CD4-positive, alpha-beta T cell (primary cell): ENCODE results near the gene BCAR3. TPM values are rescaled to one million over a fixed set of nuclear protein-coding genes. Genes with fewer than 3 reads are reported as not detected.
A peak's percentile ranks its signal among the peaks of the same experiment; 100 is the strongest.

ENCODE experiments used
- ATAC-seq: fragments of 200-7000 bp; cut with Tn5 transposase; one replicate; pipeline ENCODE4 v1.10.0; 2022; ENCODE audit warnings: mild to moderate bottlenecking; ENCODE audit not compliant: poor library complexity
- CTCF ChIA-PET: fragments of 350-600 bp; sonication (Branson Sonifier 250); formaldehyde crosslinking; loops from one replicate; lab custom pipeline; 2021; ENCODE audit warnings: antibody characterized with exemption, inconsistent platforms; lab: Charles Lee
- POLR2A ChIA-PET: fragments of 350-600 bp; sonication (Branson Sonifier 250); formaldehyde crosslinking; loops from one replicate; lab custom pipeline; 2021; ENCODE audit warnings: antibody characterized with exemption, inconsistent platforms; lab: Charles Lee
- DNase-seq, 14 experiments: peaks; one replicate each; pipeline ENCODE4 v3.0.0-alpha.2; 2013 to 2020; ENCODE audit warnings: mixed read lengths in 2 of 14
- H3K27ac ChIP-seq, 2 donors: one replicate each; pipeline versions ENCODE4 v1.5.1 to v1.7.0; 2013; ENCODE audit warnings: low read length in 2 of 2, low read depth in 1 of 2, mild to moderate bottlenecking in 1 of 2
- H3K27me3 ChIP-seq, 2 experiments: 1 replicate in 1 of 2; 2 replicates in 1 of 2; pipeline versions ENCODE4 v1.6.1 to v1.7.0; 2013; ENCODE audit warnings: low read length in 2 of 2, control low read depth in 1 of 2, mild to moderate bottlenecking in 1 of 2, moderate library complexity in 1 of 2; ENCODE audit not compliant: insufficient read depth in 2 of 2, control insufficient read depth in 1 of 2
- H3K36me3 ChIP-seq: one replicate; pipeline ENCODE4 v1.6.1; 2013; ENCODE audit warnings: low read length, control low read depth; ENCODE audit not compliant: insufficient read depth
- H3K4me1 ChIP-seq: one replicate; pipeline ENCODE4 v1.6.1; 2013; ENCODE audit warnings: low read length, control low read depth; ENCODE audit not compliant: insufficient read depth
- H3K4me3 ChIP-seq: one replicate; pipeline ENCODE4 v1.5.1; 2013; ENCODE audit warnings: mild to moderate bottlenecking, low read length, moderate library complexity
- H3K9me3 ChIP-seq, 2 experiments: 1 replicate in 1 of 2; 2 replicates in 1 of 2; pipeline versions ENCODE4 v1.6.1 to v1.7.0; 2013; ENCODE audit warnings: low read length in 2 of 2, mild to moderate bottlenecking in 2 of 2, control low read depth in 1 of 2, moderate library complexity in 1 of 2; ENCODE audit not compliant: control insufficient read depth in 1 of 2, insufficient read depth in 1 of 2
- H3K27ac Mint-ChIP-seq: one replicate; pipeline ENCODE4 v1.8.0; 2020; ENCODE audit warnings: mixed read lengths
- H3K27me3 Mint-ChIP-seq: one replicate; pipeline ENCODE4 v1.8.0; 2021; ENCODE audit warnings: mixed read lengths
- H3K36me3 Mint-ChIP-seq: one replicate; pipeline ENCODE4 v1.8.0; 2021; ENCODE audit warnings: low read depth, mixed read lengths
- H3K4me1 Mint-ChIP-seq: one replicate; pipeline ENCODE4 v1.8.0; 2021; ENCODE audit warnings: low read depth, mixed read lengths
- H3K4me3 Mint-ChIP-seq: one replicate; pipeline ENCODE4 v1.8.0; 2020; ENCODE audit warnings: mild to moderate bottlenecking, mixed read lengths
- H3K9me3 Mint-ChIP-seq: one replicate; pipeline ENCODE4 v1.8.0; 2020; ENCODE audit warnings: mixed read lengths
- intact Hi-C, 2 experiments: fragments of 100-400 bp; cut with DNase I in 1 of 2; cut with micrococcal nuclease in 1 of 2; formaldehyde crosslinking; loops; one replicate each; pipeline versions ENCODE4 v1.15.1 to v1.9.0; 2023 to 2025; cut with DNase I, micrococcal nuclease
- total RNA-seq, 174 experiments: library from RNA in 2 of 174; stranded (reverse) in 2 of 174; gene quantifications; one replicate each; pipeline ENCODE4 v1.2.3 and lab custom pipeline; 2021 to 2026
- TF ChIP-seq, protein P1 (sequence below): fragments of 200-600 bp; IDR thresholded peaks from one replicate; pipeline ENCODE4 v1.8.0; 2022; ENCODE audit warnings: antibody characterized with exemption, mild to moderate bottlenecking

The BCAR3 gene
- total RNA-seq, 2 experiments from 2014 or later: 0.47 to 0.92 TPM

DNA sequence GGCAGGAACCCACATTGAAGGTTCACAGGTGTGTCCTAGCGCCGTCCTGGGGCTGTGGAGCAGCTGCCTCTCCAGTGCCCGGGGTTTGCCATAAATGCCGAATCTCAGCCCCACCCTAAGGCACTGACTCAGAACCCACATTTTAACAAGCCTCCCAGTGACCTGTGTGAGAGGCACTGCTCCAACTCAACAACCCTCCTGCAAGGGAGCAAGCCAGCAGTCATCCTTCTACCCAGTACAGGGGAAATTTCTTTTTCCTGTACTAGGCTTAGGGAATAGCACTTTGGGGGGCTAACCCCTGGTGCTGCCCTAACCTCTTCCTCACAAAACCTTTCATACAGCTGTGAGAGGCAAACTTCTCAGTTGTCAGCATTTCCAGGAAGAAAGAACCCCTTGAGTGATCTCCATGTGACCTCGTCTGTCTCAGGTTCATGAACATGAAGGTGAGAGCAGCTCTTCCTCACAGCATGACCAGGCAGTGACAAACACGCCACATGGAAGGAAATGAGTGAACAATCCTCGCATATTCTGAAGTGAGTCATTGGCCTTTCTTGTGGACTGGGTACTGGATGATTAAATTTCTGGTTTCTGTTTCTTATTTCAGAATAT is 11.4 kb upstream of the BCAR3 start:
- Histone ChIP-seq H3K4me3 (no peak overlapping the region), H3K36me3 (no peaks in the 10 kb centered on the region), H3K27ac (no peak overlapping the region), H3K4me1 (peaks cover 3% of the 10 kb centered on the region), H3K9me3 (no peaks in the 10 kb centered on the region), H3K27me3 (no peaks in the 10 kb centered on the region)
- no peaks in the 10 kb centered on the region for H3K27me3 Mint-ChIP-seq
- no peak overlapping the region for H3K27ac Mint-ChIP-seq
- no peaks in the 10 kb centered on the region for H3K36me3 Mint-ChIP-seq
- POLR2A ChIA-PET: no interaction called here
- intact Hi-C loops: no loop called here
- CTCF ChIA-PET: interaction anchor here (0.5 to 0.6 kb wide), 2 partner anchors 381 to 1746 kb away, joined by 3 read pairs; no protein-coding TSS in a partner anchor
- no peaks in the 10 kb centered on the region for H3K4me1 Mint-ChIP-seq
- DNase-seq (peak in 3 of 14 experiments; percentile 8 to 55 (median 43)), ATAC-seq (no peak)
- no peaks in the 10 kb centered on the region for H3K9me3 Mint-ChIP-seq
- TF ChIP-seq, protein P1, sequence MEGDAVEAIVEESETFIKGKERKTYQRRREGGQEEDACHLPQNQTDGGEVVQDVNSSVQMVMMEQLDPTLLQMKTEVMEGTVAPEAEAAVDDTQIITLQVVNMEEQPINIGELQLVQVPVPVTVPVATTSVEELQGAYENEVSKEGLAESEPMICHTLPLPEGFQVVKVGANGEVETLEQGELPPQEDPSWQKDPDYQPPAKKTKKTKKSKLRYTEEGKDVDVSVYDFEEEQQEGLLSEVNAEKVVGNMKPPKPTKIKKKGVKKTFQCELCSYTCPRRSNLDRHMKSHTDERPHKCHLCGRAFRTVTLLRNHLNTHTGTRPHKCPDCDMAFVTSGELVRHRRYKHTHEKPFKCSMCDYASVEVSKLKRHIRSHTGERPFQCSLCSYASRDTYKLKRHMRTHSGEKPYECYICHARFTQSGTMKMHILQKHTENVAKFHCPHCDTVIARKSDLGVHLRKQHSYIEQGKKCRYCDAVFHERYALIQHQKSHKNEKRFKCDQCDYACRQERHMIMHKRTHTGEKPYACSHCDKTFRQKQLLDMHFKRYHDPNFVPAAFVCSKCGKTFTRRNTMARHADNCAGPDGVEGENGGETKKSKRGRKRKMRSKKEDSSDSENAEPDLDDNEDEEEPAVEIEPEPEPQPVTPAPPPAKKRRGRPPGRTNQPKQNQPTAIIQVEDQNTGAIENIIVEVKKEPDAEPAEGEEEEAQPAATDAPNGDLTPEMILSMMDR: no peak
- no peak overlapping the region for H3K4me3 Mint-ChIP-seq

DNA sequence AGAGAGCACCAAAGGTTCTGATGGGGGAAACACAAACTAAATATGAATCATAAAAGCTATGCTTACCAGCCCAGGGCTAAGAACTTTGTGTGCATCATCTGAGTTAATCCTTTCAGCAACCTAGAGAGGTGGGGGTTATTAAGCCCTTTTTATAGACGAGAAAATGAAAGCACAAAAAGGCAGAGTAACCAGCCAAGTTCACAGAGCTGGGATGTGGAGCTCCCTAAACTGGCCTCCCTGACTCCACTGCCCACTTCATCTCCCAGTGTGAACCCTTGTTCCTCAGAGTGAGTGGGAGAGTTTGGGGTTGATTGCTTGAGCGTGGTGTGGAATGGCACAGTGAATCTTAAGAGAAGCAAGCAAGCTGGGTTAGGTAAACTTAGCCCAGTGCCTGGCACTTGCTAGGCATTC is 10.8 kb upstream of the BCAR3 start:
- no peaks in the 10 kb centered on the region for H3K36me3 Mint-ChIP-seq
- POLR2A ChIA-PET: no interaction called here

DNA sequence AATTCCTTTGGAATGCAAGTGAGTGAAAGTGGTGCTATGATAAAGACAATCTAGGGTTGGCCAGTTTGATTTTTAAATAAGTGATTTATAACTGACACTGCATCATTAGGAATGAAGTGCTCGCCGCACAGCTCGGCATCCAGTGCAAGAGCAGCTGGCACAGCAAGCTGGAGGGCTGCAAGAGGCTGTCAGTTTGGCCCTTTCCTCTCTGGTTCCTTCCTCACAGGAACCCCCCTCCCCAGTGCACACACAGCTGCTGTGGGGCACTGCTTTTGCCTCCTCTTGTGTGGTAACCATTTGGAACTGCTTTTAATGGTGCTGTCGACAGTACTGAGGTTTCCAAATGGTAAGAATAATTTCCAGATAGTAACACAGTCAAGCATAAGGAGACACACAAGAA is 10.4 kb upstream of the BCAR3 start:
- DNase-seq (no peak), ATAC-seq (no peak)
- H3K4me3 Mint-ChIP-seq: no peak overlapping the region
- H3K36me3 ChIP-seq: no peaks in the 10 kb centered on the region
- H3K4me3 ChIP-seq: no peak overlapping the region
- H3K36me3 Mint-ChIP-seq: no peaks in the 10 kb centered on the region
- no peaks in the 10 kb centered on the region for H3K9me3 Mint-ChIP-seq
- intact Hi-C loops: no loop called here
- TF ChIP-seq, protein P1: no peak
- no peaks in the 10 kb centered on the region for H3K9me3 ChIP-seq
- no peaks in the 10 kb centered on the region for H3K4me1 Mint-ChIP-seq
- no peaks in the 10 kb centered on the region for H3K27me3 ChIP-seq
- H3K4me1 ChIP-seq: peaks cover 3% of the 10 kb centered on the region
- ChIA-PET CTCF (interaction anchor here (0.6 kb wide), 1 partner anchor 17 kb away, joined by 4 read pairs; no protein-coding TSS in a partner anchor), POLR2A (no interaction called here)
- H3K27ac ChIP-seq: no peak overlapping the region
- no peak overlapping the region for H3K27ac Mint-ChIP-seq
- H3K27me3 Mint-ChIP-seq: no peaks in the 10 kb centered on the region

More for the DNA sequence above, 10.8 kb upstream of the BCAR3 start:
- H3K4me3 ChIP-seq: no peak overlapping the region
- DNase-seq: no peak
- H3K27ac ChIP-seq: no peak overlapping the region
- ATAC-seq: no peak
- H3K36me3 ChIP-seq: no peaks in the 10 kb centered on the region
- CTCF ChIA-PET: interaction anchor here (0.6 kb wide), 1 partner anchor 380 kb away, joined by 3 read pairs; no protein-coding TSS in a partner anchor
- H3K9me3 ChIP-seq: no peaks in the 10 kb centered on the region
- no peak overlapping the region for H3K27ac Mint-ChIP-seq
- H3K4me1 Mint-ChIP-seq: no peaks in the 10 kb centered on the region
- H3K9me3 Mint-ChIP-seq: no peaks in the 10 kb centered on the region
- no peaks in the 10 kb centered on the region for H3K27me3 Mint-ChIP-seq
- H3K4me1 ChIP-seq: peaks cover 3% of the 10 kb centered on the region
- H3K27me3 ChIP-seq: no peaks in the 10 kb centered on the region
- TF ChIP-seq, protein P1: no peak
- H3K4me3 Mint-ChIP-seq: no peak overlapping the region
- intact Hi-C loops: no loop called here
